ENCODE data around the gene WDR88. TPM values are rescaled to one million over a fixed set of nuclear protein-coding genes. Genes with fewer than 3 reads are reported as not detected.

WDR88 gene
- total and polyA plus RNA-seq, 2 of the 13 experiments (the other 11 are each of a cell fraction or from before 2014, with no cell fraction given): not detected

- no peaks in the 10 kb centered on the region for H3K9me3 ChIP-seq (ENCODE audit: low read length)
- peaks cover 31% of the 10 kb centered on the region for H3K4me1 ChIP-seq (ENCODE audit: insufficient read depth, low read length)
- no peaks in the 10 kb centered on the region for H4K20me1 ChIP-seq (ENCODE audit: insufficient read depth, low read length)
- no peak overlapping the region for H2AFZ ChIP-seq (ENCODE audit: low read length)
- ATAC-seq (no peak), FAIRE-seq (no peak), DNase-seq (ENCODE audit: low spot score) (no peak)
- no peak overlapping the region for H3K4me2 ChIP-seq (ENCODE audit: low read depth, low read length)
- no peak overlapping the region for H3K9ac ChIP-seq (ENCODE audit: insufficient read depth, low read depth, low read length)
- TF ChIP-seq, protein P1, sequence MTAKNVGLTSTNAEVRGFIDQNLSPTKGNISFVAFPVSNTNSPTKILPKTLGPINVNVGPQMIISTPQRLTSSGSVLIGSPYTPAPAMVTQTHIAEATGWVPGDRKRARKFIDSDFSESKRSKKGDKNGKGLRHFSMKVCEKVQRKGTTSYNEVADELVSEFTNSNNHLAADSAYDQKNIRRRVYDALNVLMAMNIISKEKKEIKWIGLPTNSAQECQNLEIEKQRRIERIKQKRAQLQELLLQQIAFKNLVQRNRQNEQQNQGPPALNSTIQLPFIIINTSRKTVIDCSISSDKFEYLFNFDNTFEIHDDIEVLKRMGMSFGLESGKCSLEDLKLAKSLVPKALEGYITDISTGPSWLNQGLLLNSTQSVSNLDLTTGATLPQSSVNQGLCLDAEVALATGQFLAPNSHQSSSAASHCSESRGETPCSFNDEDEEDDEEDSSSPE (CRISPR knock-in tag; IDR thresholded peaks at IDR 0.05): no peak
- TF ChIP-seq SRSF4 (IDR thresholded peaks at IDR 0.05; ENCODE audit: low read depth, low read length, poor library complexity, severe bottlenecking) (no peak), ZNF792 (CRISPR knock-in tag; IDR thresholded peaks at IDR 0.05) (no peak), PRPF4 (IDR thresholded peaks at IDR 0.05; ENCODE audit: low read depth, low read length, poor library complexity, severe bottlenecking) (no peak), ZNF235 (CRISPR knock-in tag; IDR thresholded peaks at IDR 0.05; ENCODE audit: borderline replicate concordance) (no peak), ZNF672 (CRISPR knock-in tag; IDR thresholded peaks at IDR 0.05) (no peak), ADNP (CRISPR knock-in tag; IDR thresholded peaks at IDR 0.05) (no peak)
- WGBS (ENCODE audit: low lambda C conversion rate): 90% methylated on average over 4 of the region's 4 CpGs
- no peak overlapping the region for H3K27ac ChIP-seq (ENCODE audit: extremely low read length, insufficient read depth, low read length)
- H3K79me2 ChIP-seq (ENCODE audit: insufficient read depth, low read length): no peaks in the 10 kb centered on the region
- ChIA-PET CTCF (ENCODE audit: low intra/inter-chr PET ratio, low total read pairs) (no interaction called here), POLR2A (no interaction called here)
- intact Hi-C loops (cut with micrococcal nuclease; ENCODE audit: unreplicated experiment) (no loop called here), in situ Hi-C loops (cut with HindIII; ENCODE audit: extremely low pct_ligation_motif_present, low pct_unique_long_range_greater_than_20kb) (no loop called here)
- H3K27me3 ChIP-seq (ENCODE audit: control insufficient read depth in 1 of 2, insufficient read depth in 2 of 2, low read length in 2 of 2): no peaks in the 10 kb centered on the region
- peaks cover 9 to 44% of the 10 kb centered on the region in 2 experiments; a peak in 4 of 5 replicates for H3K36me3 ChIP-seq (replicated peaks in 1 of 2; ENCODE audit: control insufficient read depth in 1 of 2, insufficient read depth in 2 of 2, low read length in 2 of 2)
- BruUV-seq (replicated peaks): no TSS peak
- H3K4me3 ChIP-seq (replicated peaks in 1 of 3; ENCODE audit: insufficient read depth in 1 of 3, low read depth in 2 of 3, low read length in 3 of 3): no peak overlapping the region
Measured at GRCh38 chr19:33096005-33096404, 35.9 kb upstream of the WDR88 start.

DNA sequence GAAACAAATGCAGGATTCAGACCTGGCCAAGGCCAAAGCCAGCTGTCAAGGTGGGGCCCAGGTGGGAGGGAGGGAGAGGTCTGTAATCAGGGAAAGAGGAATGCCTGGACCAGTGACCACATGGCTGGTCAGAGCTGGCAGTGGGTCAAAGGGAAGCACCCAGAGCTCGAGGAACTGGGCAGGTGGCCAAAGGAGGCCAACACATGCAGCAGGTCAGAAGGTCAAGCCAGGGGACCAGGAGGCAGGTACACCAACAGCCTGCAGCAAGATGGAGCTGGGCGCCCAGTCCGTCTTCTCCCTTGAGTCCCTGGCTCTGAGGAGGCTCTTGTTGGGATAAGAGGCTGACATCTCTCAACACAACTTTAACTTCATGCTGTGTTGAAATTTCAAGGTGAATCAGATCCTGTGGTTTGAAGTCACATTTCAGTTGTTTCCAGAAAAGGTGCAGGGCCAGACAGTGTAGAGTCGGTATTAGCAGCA is 33.8 kb upstream of the WDR88 start:
- DNase-seq (ENCODE audit: low spot score) (peak; percentile 76), ATAC-seq (peak; percentile 36), FAIRE-seq (peak; percentile 61)
- POLR2A ChIA-PET: interaction anchor here (0.9 to 1.5 kb wide), 4 partner anchors 17 to 61 kb away, joined by 3 to 5 read pairs (median 4); partner anchors contain the start of gene GPATCH1
- Histone ChIP-seq H3K36me3 (replicated peaks in 1 of 2; ENCODE audit: control insufficient read depth in 1 of 2, insufficient read depth in 2 of 2, low read length in 2 of 2) (peaks cover 12 to 44% of the 10 kb centered on the region in 2 experiments; a peak in 4 of 5 replicates), H4K20me1 (ENCODE audit: insufficient read depth, low read length) (no peaks in the 10 kb centered on the region), H3K27me3 (ENCODE audit: control insufficient read depth in 1 of 2, insufficient read depth in 2 of 2, low read length in 2 of 2) (no peaks in the 10 kb centered on the region), H3K27ac (ENCODE audit: extremely low read length, insufficient read depth, low read length) (no peak overlapping the region), H2AFZ (ENCODE audit: low read length) (no peak overlapping the region), H3K4me1 (ENCODE audit: insufficient read depth, low read length) (peaks cover 42% of the 10 kb centered on the region), H3K4me2 (ENCODE audit: low read depth, low read length) (no peak overlapping the region), H3K4me3 (replicated peaks in 1 of 3; ENCODE audit: insufficient read depth in 1 of 3, low read depth in 2 of 3, low read length in 3 of 3) (no peak overlapping the region), H3K9ac (ENCODE audit: insufficient read depth, low read depth, low read length) (no peak overlapping the region), H3K9me3 (ENCODE audit: low read length) (no peaks in the 10 kb centered on the region), H3K79me2 (ENCODE audit: insufficient read depth, low read length) (no peaks in the 10 kb centered on the region)
- 65% methylated on average over 4 of the region's 4 CpGs for WGBS (ENCODE audit: low lambda C conversion rate)
- CTCF ChIA-PET (ENCODE audit: low intra/inter-chr PET ratio, low total read pairs): no interaction called here
- intact Hi-C loops (cut with micrococcal nuclease; ENCODE audit: unreplicated experiment): loop anchor here (1.0 kb wide), 1 partner anchor 34 kb away; the partner anchor contains the start of gene RHPN2
- in situ Hi-C loops (cut with HindIII; ENCODE audit: extremely low pct_ligation_motif_present, low pct_unique_long_range_greater_than_20kb): no loop called here
- no TSS peak for BruUV-seq (replicated peaks)
- TF ChIP-seq, protein P2, sequence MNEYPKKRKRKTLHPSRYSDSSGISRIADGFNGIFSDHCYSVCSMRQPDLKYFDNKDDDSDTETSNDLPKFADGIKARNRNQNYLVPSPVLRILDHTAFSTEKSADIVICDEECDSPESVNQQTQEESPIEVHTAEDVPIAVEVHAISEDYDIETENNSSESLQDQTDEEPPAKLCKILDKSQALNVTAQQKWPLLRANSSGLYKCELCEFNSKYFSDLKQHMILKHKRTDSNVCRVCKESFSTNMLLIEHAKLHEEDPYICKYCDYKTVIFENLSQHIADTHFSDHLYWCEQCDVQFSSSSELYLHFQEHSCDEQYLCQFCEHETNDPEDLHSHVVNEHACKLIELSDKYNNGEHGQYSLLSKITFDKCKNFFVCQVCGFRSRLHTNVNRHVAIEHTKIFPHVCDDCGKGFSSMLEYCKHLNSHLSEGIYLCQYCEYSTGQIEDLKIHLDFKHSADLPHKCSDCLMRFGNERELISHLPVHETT (CRISPR knock-in tag; conservative IDR thresholded peaks at IDR 0.05): no peak
- TF ChIP-seq TMF1 (CRISPR knock-in tag; IDR thresholded peaks at IDR 0.05; ENCODE audit: low read depth) (no peak), HMG20A (CRISPR knock-in tag; IDR thresholded peaks at IDR 0.05; ENCODE audit: borderline replicate concordance) (peak; percentile 70; the same call in 1 of the 2 replicates), SOX5 (CRISPR knock-in tag; IDR thresholded peaks at IDR 0.05; ENCODE audit: borderline replicate concordance) (peak; percentile 66; the same call in 1 of the 2 replicates)
